Naive thymus-derived CD4-positive, alpha-beta T cell (primary cell): ENCODE measurements around the gene TRAF3IP3. TPM values are rescaled to one million over a fixed set of nuclear protein-coding genes. Genes with fewer than 3 reads are reported as not detected.
A peak's percentile ranks its signal among the peaks of the same experiment; 100 is the strongest.

Experiments
- ATAC-seq: fragments of 150-1000 bp; cut with Tn5 transposase; 2 replicates; pipeline ENCODE4 v1.10.0; 2021; ENCODE audit warnings: mild to moderate bottlenecking, moderate library complexity
- CTCF ChIA-PET: fragments of 350-600 bp; sonication (Branson Sonifier 250); formaldehyde crosslinking; loops from one replicate; lab custom pipeline; 2021; ENCODE audit warnings: antibody characterized with exemption; lab: Charles Lee
- POLR2A ChIA-PET: fragments of 350-600 bp; sonication (Branson Sonifier 250); formaldehyde crosslinking; loops from one replicate; lab custom pipeline; 2021; ENCODE audit warnings: antibody characterized with exemption, inconsistent platforms; lab: Charles Lee
- DNase-seq, 9 donors: peaks; one replicate each; pipeline versions ENCODE4 v3.0.0 to v3.0.0-alpha.2; 2020 to 2022; ENCODE audit warnings: mixed read lengths in 1 of 9
- H3K27ac ChIP-seq: one replicate; pipeline ENCODE4 v1.7.0; 2013; ENCODE audit warnings: mild to moderate bottlenecking, low read depth, low read length, moderate library complexity
- H3K27me3 ChIP-seq, 2 donors: one replicate each; pipeline ENCODE4 v1.7.0; 2013; ENCODE audit warnings: low read length in 2 of 2, mild to moderate bottlenecking in 2 of 2, moderate library complexity in 2 of 2; ENCODE audit not compliant: control insufficient read depth in 2 of 2, insufficient read depth in 2 of 2
- H3K36me3 ChIP-seq, 3 experiments: 1 replicate in 2 of 3; 2 replicates in 1 of 3; pipeline ENCODE4 v1.7.0; 2013; ENCODE audit warnings: low read length in 3 of 3, mild to moderate bottlenecking in 3 of 3, moderate library complexity in 1 of 3; ENCODE audit not compliant: insufficient read depth in 3 of 3, control insufficient read depth in 2 of 3
- H3K4me1 ChIP-seq, 2 donors: one replicate each; pipeline ENCODE4 v1.7.0; 2013; ENCODE audit warnings: low read length in 2 of 2, mild to moderate bottlenecking in 2 of 2, moderate library complexity in 1 of 2; ENCODE audit not compliant: control insufficient read depth in 2 of 2, insufficient read depth in 2 of 2
- H3K4me3 ChIP-seq: 2 replicates; pipeline ENCODE4 v1.7.0; 2013; ENCODE audit warnings: mild to moderate bottlenecking, low read length
- H3K9me3 ChIP-seq, 3 experiments: 1 replicate in 2 of 3; 2 replicates in 1 of 3; pipeline ENCODE4 v1.7.0; 2013; ENCODE audit warnings: low read length in 3 of 3; ENCODE audit not compliant: control insufficient read depth in 2 of 3
- H3K27ac Mint-ChIP-seq, 9 donors: one replicate each; pipeline ENCODE4 v1.8.0; 2020 to 2022; ENCODE audit warnings: mixed read lengths in 9 of 9, mild to moderate bottlenecking in 8 of 9, moderate library complexity in 5 of 9, inconsistent platforms in 2 of 9
- H3K27me3 Mint-ChIP-seq, 5 donors: one replicate each; pipeline ENCODE4 v1.8.0; 2021 to 2022; ENCODE audit warnings: mixed read lengths in 5 of 5, mild to moderate bottlenecking in 1 of 5
- H3K36me3 Mint-ChIP-seq, 5 donors: one replicate each; pipeline ENCODE4 v1.8.0; 2020 to 2022; ENCODE audit warnings: mixed read lengths in 5 of 5, mild to moderate bottlenecking in 3 of 5, inconsistent platforms in 1 of 5
- H3K4me1 Mint-ChIP-seq, 7 donors: one replicate each; pipeline ENCODE4 v1.8.0; 2020 to 2022; ENCODE audit warnings: mixed read lengths in 7 of 7, mild to moderate bottlenecking in 3 of 7, inconsistent platforms in 1 of 7
- H3K4me3 Mint-ChIP-seq, 10 donors: one replicate each; pipeline ENCODE4 v1.8.0; 2020 to 2022; ENCODE audit warnings: mild to moderate bottlenecking in 10 of 10, mixed read lengths in 10 of 10, moderate library complexity in 6 of 10, inconsistent platforms in 2 of 10
- H3K9me3 Mint-ChIP-seq, 11 donors: one replicate each; pipeline ENCODE4 v1.8.0; 2020 to 2022; ENCODE audit warnings: mixed read lengths in 11 of 11, mild to moderate bottlenecking in 4 of 11, inconsistent platforms in 1 of 11, moderate library complexity in 1 of 11
- intact Hi-C, 2 donors: fragments of 100-400 bp; cut with micrococcal nuclease; formaldehyde crosslinking; loops; one replicate each; pipeline ENCODE4 v1.15.1; 2023
- polyA plus RNA-seq, 2 donors: library from polyadenylated mRNA; unstranded; fragments of 300-500 nt; fragmentation: Illumina TruSeq; gene quantifications; one replicate each; pipeline ENCODE4 v1.2.3, GENCODE V29; 2021
- total RNA-seq, 6 experiments: library from RNA in 5 of 6; stranded (reverse) in 5 of 6; gene quantifications; 1 replicate in 5 of 6; 2 replicates in 1 of 6; pipeline ENCODE4 v1.2.3 and lab custom pipeline; 2021 to 2026

The TRAF3IP3 gene, protein sequence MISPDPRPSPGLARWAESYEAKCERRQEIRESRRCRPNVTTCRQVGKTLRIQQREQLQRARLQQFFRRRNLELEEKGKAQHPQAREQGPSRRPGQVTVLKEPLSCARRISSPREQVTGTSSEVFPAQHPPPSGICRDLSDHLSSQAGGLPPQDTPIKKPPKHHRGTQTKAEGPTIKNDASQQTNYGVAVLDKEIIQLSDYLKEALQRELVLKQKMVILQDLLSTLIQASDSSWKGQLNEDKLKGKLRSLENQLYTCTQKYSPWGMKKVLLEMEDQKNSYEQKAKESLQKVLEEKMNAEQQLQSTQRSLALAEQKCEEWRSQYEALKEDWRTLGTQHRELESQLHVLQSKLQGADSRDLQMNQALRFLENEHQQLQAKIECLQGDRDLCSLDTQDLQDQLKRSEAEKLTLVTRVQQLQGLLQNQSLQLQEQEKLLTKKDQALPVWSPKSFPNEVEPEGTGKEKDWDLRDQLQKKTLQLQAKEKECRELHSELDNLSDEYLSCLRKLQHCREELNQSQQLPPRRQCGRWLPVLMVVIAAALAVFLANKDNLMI
- total RNA-seq: 100 to 1,000 TPM; 303 to 746 (median 450) TPM
- polyA plus RNA-seq: 100 to 1,000 TPM; 446 to 613 TPM
- total RNA-seq (lab: John Stamatoyannopoulos, UW): 297 reads per million, percentile 96 among the genes with 10 or more reads in this experiment

- Mint-ChIP-seq H3K4me3 (peak within 1 kb of the TSS; percentile 89 to 100 (median 98)), H3K36me3 (peaks cover 12 to 61% (median 30%) of the 10 kb centered on the region in 5 donors), H3K27me3 (no peaks in the 10 kb centered on the region), H3K27ac (peak within 1 kb of the TSS in 7 of 9 donors; percentile 90 to 99 (median 97)), H3K9me3 (no peaks in the 10 kb centered on the region), H3K4me1 (peaks cover 68 to 85% (median 78%) of the 10 kb centered on the region in 7 donors)
- CTCF ChIA-PET: interaction anchor here (0.5 to 5.6 kb wide), 10 partner anchors 8 to 186 kb away, joined by 3 to 63 read pairs (median 4); no protein-coding TSS in a partner anchor
- peak; percentile 33 to 86 (median 84) for DNase-seq
- POLR2A ChIA-PET: interaction anchor here (0.8 to 37.2 kb wide), 7 partner anchors 8 to 71 kb away, joined by 3 to 1558 read pairs (median 6); partner anchors contain the start of gene C1orf74
- H3K4me3 ChIP-seq: peak within 1 kb of the TSS; percentile 91
- H3K4me1 ChIP-seq: peaks cover 63 to 64% of the 10 kb centered on the region in 2 donors
- intact Hi-C loops: loop anchor here (1.0 to 10.0 kb wide), 6 partner anchors 8 to 1499 kb away; partner anchors contain the start of genes C1orf74 (in 2 of the 2), UTP25 (in 2 of the 2) and RCOR3 (in 1 of the 2)
- H3K27me3 ChIP-seq: no peaks in the 10 kb centered on the region
- peak; percentile 97 for ATAC-seq
- peaks cover 11 to 30% (median 19%) of the 10 kb centered on the region in 3 experiments for H3K36me3 ChIP-seq
- H3K9me3 ChIP-seq: no peaks in the 10 kb centered on the region
- H3K27ac ChIP-seq: peak within 1 kb of the TSS; percentile 83
Observed at GRCh38 chr1:209755926-209756614, at the start of gene TRAF3IP3. Gene TRAF3IP3 (plus strand): TSS chr1:209756053. CDS start chr1:209760040, 3,987 bp downstream.

- intact Hi-C loops: no loop called here
- Mint-ChIP-seq H3K4me1 (peaks cover 0 to 58% (median 7%) of the 10 kb centered on the region in 7 donors), H3K27me3 (no peaks in the 10 kb centered on the region), H3K27ac (peak overlapping the region in 1 of 9 donors; percentile 5), H3K36me3 (peaks cover 0 to 10% (median 0%) of the 10 kb centered on the region in 5 donors), H3K9me3 (peaks cover 0 to 2% (median 0%) of the 10 kb centered on the region in 11 donors), H3K4me3 (no peak overlapping the region)
- POLR2A ChIA-PET: no interaction called here
- CTCF ChIA-PET: interaction anchor here (1.0 kb wide), 2 partner anchors 21 to 127 kb away, joined by 3 to 4 read pairs; no protein-coding TSS in a partner anchor
- no peak for ATAC-seq
- no peak overlapping the region for H3K27ac ChIP-seq
- no peaks in the 10 kb centered on the region for H3K36me3 ChIP-seq
- no peak for DNase-seq
- H3K4me1 ChIP-seq: no peaks in the 10 kb centered on the region
- no peaks in the 10 kb centered on the region for H3K9me3 ChIP-seq
- H3K4me3 ChIP-seq: no peak overlapping the region
- H3K27me3 ChIP-seq: no peaks in the 10 kb centered on the region
Observed at GRCh38 chr1:209706622-209707021, 49.2 kb upstream of the TRAF3IP3 start.

- Mint-ChIP-seq H3K27ac (peak overlapping the region in 1 of 9 donors; percentile 5), H3K9me3 (peaks cover 0 to 2% (median 0%) of the 10 kb centered on the region in 11 donors), H3K27me3 (no peaks in the 10 kb centered on the region), H3K4me3 (no peak overlapping the region), H3K4me1 (peaks cover 0 to 55% (median 7%) of the 10 kb centered on the region in 7 donors), H3K36me3 (peaks cover 0 to 8% (median 0%) of the 10 kb centered on the region in 5 donors)
- intact Hi-C loops: no loop called here
- Histone ChIP-seq H3K4me1 (no peaks in the 10 kb centered on the region), H3K27me3 (no peaks in the 10 kb centered on the region), H3K36me3 (no peaks in the 10 kb centered on the region), H3K4me3 (no peak overlapping the region), H3K9me3 (no peaks in the 10 kb centered on the region), H3K27ac (no peak overlapping the region)
- ATAC-seq (no peak), DNase-seq (no peak)
- ChIA-PET CTCF (interaction anchor here (1.0 to 1.2 kb wide), 4 partner anchors 8 to 128 kb away, joined by 3 to 4 read pairs (median 4); no protein-coding TSS in a partner anchor), POLR2A (no interaction called here)
Observed at GRCh38 chr1:209707308-209707707, 48.5 kb upstream of the TRAF3IP3 start.

DNA sequence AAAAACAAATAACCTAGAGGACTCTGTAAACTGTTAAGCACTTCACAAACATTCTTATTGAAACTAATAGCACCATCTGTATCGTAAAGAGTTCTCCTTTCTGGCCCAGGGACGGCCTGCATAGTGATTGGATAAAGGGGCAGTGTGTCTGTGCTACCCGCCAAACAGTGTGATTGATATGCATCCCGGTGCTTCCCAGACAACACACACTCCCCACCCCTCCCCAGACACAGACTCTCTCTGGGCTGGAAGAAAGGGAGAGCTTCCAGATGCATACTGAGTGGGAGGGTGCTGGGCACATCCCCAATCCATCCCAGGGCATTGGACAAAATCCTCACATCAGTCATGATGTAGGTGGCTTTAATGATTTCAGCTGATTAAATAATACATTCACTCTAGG lies 47.6 kb upstream of the TRAF3IP3 start:
- ChIA-PET POLR2A (interaction anchor here (0.5 kb wide), 1 partner anchor 11 kb away, joined by 3 read pairs; no protein-coding TSS in a partner anchor), CTCF (interaction anchor here (0.6 to 1.2 kb wide), 3 partner anchors 9 to 237 kb away, joined by 3 to 5 read pairs (median 4); no protein-coding TSS in a partner anchor)
- H3K27me3 Mint-ChIP-seq: no peaks in the 10 kb centered on the region
- no peaks in the 10 kb centered on the region for H3K27me3 ChIP-seq
- ATAC-seq (no peak), DNase-seq (no peak)
- intact Hi-C loops: no loop called here
- H3K36me3 ChIP-seq: no peaks in the 10 kb centered on the region
- no peak overlapping the region for H3K27ac ChIP-seq
- no peaks in the 10 kb centered on the region for H3K9me3 ChIP-seq
- no peak overlapping the region for H3K4me3 Mint-ChIP-seq
- no peaks in the 10 kb centered on the region for H3K4me1 ChIP-seq
- H3K4me3 ChIP-seq: no peak overlapping the region
- H3K36me3 Mint-ChIP-seq: peaks cover 0 to 8% (median 0%) of the 10 kb centered on the region in 5 donors
- H3K9me3 Mint-ChIP-seq: peaks cover 0 to 2% (median 0%) of the 10 kb centered on the region in 11 donors
- no peak overlapping the region for H3K27ac Mint-ChIP-seq
- H3K4me1 Mint-ChIP-seq: peaks cover 0 to 55% (median 7%) of the 10 kb centered on the region in 7 donors

GRCh38 chr1:209710093-209710492 lies 45.8 kb upstream of the TRAF3IP3 start:
- H3K27ac ChIP-seq: no peak overlapping the region
- peaks cover 0 to 46% (median 0%) of the 10 kb centered on the region in 7 donors for H3K4me1 Mint-ChIP-seq
- H3K27me3 ChIP-seq: no peaks in the 10 kb centered on the region
- ChIA-PET POLR2A (no interaction called here), CTCF (no interaction called here)
- intact Hi-C loops: no loop called here
- no peak overlapping the region for H3K4me3 ChIP-seq
- peak overlapping the region in 1 of 9 donors; percentile 72 for H3K27ac Mint-ChIP-seq
- DNase-seq (no peak), ATAC-seq (no peak)
- H3K36me3 Mint-ChIP-seq: peaks cover 0 to 10% (median 0%) of the 10 kb centered on the region in 5 donors
- no peaks in the 10 kb centered on the region for H3K36me3 ChIP-seq
- H3K4me1 ChIP-seq: no peaks in the 10 kb centered on the region
- peak overlapping the region in 1 of 10 donors; percentile 23 for H3K4me3 Mint-ChIP-seq
- peaks cover 0 to 2% (median 0%) of the 10 kb centered on the region in 11 donors for H3K9me3 Mint-ChIP-seq
- H3K9me3 ChIP-seq: no peaks in the 10 kb centered on the region
- no peaks in the 10 kb centered on the region for H3K27me3 Mint-ChIP-seq

DNA sequence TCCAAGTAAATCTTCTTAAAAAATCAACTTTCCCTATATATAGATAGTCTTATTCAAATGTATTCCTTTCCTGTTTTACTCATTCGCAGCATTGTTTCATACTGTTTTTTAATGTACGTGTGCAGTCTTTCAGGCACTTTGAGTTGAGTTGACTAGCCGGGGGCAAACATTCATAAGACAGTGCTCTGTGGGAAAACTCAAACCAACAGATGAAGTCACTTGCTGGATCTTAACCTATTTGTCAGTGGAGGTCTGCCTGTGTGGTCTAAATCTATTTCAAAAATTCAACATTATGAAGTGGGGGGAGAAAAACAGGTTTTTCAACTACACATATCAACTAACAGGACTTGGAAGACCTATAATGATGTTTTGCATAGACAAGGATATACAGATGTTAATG lies 45.0 kb upstream of the TRAF3IP3 start:
- no peaks in the 10 kb centered on the region for H3K27me3 ChIP-seq
- POLR2A ChIA-PET: no interaction called here
- no peaks in the 10 kb centered on the region for H3K4me1 ChIP-seq
- Mint-ChIP-seq H3K4me1 (peaks cover 0 to 53% (median 6%) of the 10 kb centered on the region in 7 donors), H3K9me3 (no peaks in the 10 kb centered on the region), H3K4me3 (no peak overlapping the region), H3K27ac (peak overlapping the region in 1 of 9 donors; percentile 64), H3K27me3 (no peaks in the 10 kb centered on the region), H3K36me3 (peaks cover 0 to 10% (median 0%) of the 10 kb centered on the region in 5 donors)
- H3K9me3 ChIP-seq: no peaks in the 10 kb centered on the region
- H3K4me3 ChIP-seq: no peak overlapping the region
- DNase-seq (no peak), ATAC-seq (no peak)
- intact Hi-C loops: no loop called here
- H3K27ac ChIP-seq: no peak overlapping the region
- no peaks in the 10 kb centered on the region for H3K36me3 ChIP-seq
- CTCF ChIA-PET: no interaction called here
